HG02943 (cell line): Measurements from ENCODE around the gene KRTAP10-1.

Source experiments
- ATAC-seq: cut with Tn5 transposase; IDR thresholded peaks from one replicate; pipeline ENCODE4 v1.9.1; 2021; ENCODE audit warnings: mild to moderate bottlenecking, low read depth, moderate library complexity; ENCODE audit not compliant: unreplicated experiment

Gene KRTAP10-1

DNA sequence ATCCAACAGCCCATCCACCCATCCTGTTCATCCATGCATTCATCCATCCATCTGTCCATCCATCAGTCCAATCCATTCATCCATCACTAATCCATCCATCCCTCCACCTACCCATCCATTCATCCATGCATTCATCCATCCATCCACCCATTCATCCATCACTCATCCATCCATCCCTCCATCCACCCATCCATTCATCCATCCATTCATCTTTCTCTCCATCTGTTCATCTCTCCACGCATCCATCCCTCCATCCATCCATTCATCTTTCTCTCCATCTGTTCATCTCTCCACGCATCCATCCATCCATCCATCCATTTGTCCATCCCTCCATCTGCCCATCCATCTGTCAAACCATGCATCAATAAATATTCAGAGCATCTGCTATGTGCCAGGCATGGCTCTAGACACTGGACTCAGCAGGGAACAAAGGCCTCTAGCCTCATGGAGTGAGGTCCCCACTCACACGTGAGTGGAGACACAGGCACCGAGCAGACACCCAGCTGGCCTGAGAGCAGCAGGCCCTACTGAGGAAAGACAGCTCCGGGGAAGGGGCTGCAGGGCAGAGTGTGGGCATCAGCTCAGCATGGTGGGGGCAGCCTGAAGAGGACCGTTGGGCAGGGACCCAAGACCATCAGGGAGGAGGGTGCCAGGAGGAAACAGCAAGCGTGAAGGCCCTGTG lies 9.6 kb downstream of the KRTAP10-1 start:
- ATAC-seq, result no peak

DNA sequence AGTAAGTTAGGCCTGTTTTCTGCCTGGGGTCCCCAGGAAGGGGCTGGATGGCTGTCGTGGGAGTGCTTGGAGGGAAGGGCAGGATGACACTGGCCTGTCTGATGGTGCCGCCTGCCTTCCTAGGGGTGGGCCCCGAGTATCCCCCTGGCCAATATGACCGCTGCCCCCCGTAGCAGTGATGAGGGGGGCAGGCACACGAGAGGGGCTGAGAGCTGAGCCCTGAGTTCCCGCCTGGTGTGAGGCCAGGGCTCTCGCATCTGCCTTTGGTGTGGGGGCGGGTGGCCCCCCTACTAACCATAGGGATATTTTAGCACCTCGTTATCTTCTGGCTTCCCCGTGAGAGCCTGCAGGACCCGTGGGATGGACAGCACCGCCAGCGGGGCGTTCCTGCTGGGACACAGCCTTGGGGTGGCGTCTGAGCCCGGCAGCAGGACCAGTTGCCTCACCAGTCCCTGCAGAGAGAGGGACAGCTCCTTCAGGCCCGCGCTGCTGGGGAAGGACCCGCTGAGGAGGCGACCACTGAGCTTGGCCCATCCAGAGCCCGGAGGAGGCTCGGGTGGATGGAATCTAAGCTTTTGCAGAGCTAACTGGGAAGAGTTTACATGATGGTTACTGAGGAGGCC lies 10.4 kb downstream of the KRTAP10-1 start:
- no peak for ATAC-seq

DNA sequence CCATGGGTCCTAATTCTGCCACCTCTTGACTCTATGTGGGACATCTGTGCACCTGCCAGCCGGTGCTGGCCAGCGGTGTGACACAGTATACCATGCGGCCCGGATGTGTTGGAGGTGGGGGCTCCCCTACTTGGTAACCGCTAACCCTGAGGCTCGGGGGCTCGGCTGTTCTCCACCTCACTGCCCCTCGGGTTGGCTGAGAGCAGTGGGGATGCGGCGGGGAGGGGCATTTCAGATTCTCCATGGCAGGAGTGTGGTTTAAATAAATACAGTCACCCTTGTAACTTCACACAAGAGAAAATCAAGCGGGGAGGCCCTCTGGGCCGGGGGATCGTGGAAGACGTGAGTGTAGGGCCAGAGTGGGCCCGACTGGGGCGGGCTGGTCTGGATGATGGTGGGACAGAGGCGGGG lies 11.0 kb downstream of the KRTAP10-1 start:
- no peak for ATAC-seq

DNA sequence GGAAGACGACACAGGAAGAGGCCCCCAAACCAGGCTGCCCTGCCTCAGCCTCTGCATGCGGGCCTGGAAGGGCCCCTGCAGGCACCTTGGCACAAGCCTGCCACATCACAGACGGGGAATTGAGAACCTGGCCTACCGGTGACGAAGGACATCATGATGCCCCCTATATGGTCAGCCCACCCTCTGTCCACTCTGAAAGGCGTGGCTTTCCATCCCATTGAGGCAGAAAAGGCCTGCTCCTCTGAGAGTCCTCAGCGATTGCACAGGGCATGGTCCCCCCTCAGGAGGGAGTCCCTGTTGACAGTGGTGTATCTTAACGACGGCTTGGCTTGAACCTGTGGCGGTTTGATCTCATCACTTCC lies 11.4 kb downstream of the KRTAP10-1 start:
- ATAC-seq, result no peak

DNA sequence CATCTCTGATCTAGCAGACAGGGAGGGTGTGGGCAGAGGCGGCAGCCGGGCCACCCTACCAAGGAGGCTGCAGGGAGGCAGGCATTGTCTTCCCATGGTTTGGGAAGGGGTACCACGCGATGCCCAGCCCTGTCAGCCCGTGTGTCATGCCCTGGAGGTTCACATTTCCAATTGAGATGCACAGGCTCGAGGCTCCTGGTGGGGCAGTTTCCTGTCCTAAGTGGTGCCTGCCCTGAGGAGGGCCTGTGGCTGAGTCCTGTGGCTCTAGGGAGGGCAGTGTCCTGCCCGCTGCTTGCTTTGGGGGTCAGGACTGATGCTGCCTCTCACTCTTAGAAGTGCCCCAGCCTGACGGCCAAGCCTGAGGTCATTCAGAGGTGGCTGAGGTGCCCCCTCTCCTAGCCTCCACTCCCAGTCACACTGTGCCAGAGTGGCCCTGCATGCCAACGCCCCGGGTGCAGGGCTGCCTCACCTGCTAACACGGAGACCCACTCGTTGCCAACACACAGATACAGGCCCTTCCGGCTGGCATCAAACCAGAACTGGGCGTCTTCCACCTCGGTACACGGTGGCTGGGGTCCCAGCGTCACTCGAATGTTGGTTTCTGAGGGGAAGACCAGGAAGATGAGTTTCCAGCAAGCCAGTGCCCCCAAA lies 11.9 kb downstream of the KRTAP10-1 start:
- ATAC-seq, result no peak

DNA sequence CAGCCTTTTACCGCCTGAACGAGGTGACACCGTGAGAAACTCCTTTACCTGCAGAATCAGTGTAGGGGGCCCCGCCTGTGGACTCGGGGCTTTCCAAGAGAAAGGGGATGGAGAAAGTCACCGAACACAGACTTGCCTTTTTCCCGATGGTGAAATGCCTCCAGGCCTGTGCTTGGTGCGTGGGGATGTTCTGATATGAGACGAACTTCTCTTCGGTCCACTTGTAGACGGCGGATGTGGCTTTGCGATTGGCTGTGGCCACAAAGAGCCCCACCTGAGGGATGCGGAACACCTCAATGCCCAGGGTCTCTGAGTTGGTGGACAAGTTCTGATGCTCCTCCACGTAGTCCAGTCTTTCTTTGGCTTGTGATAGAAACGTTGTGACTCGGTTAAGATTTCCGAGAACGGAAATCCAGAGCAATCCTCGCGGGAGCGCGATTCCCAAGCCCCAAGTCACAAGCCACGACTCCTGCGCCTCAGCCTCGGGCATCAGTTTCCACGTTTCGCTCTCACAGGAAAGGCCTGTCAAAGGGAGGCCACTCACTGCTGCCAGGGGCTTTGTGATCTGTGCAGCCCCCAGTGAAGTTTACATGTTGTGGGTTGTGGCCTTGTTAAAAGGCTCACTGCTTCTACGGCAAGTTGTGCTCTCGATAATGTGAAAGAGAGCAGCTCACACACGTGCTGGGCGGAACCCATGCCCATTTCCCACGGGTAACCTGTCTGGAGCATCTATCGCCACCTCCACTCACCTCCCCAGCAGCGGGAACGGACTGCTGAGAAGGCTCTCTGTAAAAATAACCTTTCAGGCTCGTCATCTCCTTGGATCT lies 12.6 kb downstream of the KRTAP10-1 start:
- ATAC-seq, result no peak

DNA sequence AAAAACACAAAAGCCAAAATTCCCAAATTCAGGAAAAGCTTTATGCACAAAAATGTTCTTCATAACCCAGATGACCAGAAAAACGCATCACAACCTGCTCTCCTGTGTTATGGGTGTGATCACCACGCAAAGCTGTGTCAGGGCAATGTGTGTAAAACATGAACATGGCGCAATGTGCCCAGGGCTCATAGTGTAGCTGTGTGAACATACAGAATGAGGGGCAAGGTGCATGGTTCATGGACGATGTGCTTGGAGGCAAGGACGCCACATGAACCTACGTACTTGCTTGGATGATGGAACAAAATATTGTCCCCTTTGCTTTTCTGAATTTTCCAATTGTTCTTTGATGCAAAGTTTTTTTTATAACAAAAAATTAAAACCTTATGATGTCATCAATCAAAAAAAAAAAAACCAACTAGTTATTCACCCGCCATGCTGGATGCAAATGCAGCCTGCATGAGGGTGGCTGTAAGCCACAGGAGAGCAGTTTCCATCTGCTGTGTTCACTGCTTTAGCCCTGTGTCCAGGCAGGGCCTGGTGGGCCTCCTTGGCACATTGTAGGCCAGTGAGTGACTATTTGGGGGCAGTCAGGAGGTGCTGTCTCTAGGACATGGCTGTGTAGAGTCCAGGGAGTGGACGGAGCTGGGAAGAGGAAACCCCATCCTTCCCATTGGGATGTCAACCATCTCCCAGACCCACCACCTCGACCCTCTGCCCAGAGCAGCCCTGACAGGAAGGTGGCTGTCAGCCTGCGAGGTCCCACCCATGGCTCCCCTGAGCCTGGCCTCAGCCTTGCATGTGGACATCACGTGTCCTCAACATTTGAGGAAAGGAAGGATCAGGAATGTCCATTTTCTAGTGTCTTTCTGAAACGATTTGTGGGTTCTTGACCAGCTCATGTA lies 13.6 kb downstream of the KRTAP10-1 start:
- no peak for ATAC-seq

DNA sequence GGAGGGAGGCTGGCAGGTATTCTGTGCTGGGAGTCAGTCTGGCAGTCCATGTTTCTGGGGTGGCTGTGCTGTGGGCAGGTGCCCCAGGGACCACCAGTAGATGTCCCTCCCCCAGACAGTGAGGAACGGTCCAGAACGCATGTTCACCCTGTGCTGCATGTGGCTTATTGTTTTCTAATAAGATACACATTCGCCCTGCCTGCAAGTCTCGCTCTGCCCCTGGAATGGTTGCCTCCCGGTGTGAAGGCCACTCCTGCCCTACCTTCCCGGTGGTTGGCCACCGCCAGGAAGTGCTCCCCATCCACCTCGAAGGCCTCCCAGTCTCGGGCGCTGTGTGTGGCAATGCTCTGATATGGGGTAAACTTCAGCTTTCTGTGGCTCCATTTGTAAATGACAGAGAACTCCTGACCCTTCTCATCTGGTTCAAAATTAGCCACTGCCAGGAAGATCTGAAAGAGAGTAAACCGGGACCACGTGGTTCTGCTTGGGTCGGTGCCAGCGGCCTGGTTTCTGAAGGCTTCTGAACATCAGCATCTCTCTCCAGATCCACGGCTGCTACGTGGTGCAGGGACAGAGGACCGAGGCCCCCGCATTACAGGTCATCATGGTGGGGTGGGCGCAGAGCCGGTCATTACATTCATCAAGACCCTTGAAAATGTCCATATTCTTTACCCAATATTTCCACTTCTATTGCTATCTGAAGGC lies 14.5 kb downstream of the KRTAP10-1 start:
- no peak for ATAC-seq

DNA sequence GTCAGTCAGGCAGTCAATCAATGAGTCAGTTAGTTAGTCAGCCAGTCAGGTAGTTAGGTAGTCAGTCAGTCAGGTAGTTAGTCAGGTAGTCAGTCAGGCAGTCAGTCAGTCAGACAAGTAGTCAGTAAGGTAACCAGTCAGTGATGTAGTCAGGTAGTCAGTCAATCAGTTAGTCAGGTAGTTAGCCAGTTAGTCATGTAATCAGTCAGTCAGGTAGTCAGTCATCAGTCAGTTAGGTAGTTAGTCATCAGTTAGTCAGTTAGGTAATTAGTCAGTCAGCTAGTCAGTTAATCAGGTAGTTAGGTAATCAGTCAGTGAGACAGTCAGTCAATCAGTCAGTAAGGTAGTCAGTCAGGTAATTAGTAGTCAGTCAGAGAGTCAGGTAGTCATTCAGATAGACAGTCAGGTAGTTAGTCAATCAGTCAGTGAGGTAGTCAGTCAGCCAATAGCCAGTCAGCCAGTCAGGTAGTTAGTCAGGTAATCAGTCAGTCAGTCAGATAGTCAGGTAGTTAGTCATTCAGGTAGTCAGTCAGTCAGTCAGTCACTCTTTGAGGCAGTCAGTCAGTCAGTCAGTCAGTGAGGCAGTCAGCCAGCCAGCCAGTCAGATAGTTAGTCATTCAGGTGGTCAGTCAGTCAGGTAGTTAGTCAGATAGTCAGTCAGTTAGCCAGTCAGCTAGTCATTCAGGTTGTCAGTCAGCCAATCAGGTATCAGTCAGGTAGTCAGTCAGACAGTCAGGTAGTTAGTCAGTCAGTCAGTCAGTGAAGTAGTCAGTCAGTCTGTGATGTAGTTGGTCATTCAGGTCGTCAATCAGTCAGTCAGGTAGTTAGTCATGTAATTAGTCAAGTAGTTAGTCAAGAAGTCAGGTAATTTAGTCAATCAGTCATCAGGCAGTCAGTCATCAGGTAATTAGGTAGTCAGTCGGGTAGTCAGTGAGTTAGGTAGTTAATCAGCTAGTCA lies 15.3 kb downstream of the KRTAP10-1 start:
- no peak for ATAC-seq

DNA sequence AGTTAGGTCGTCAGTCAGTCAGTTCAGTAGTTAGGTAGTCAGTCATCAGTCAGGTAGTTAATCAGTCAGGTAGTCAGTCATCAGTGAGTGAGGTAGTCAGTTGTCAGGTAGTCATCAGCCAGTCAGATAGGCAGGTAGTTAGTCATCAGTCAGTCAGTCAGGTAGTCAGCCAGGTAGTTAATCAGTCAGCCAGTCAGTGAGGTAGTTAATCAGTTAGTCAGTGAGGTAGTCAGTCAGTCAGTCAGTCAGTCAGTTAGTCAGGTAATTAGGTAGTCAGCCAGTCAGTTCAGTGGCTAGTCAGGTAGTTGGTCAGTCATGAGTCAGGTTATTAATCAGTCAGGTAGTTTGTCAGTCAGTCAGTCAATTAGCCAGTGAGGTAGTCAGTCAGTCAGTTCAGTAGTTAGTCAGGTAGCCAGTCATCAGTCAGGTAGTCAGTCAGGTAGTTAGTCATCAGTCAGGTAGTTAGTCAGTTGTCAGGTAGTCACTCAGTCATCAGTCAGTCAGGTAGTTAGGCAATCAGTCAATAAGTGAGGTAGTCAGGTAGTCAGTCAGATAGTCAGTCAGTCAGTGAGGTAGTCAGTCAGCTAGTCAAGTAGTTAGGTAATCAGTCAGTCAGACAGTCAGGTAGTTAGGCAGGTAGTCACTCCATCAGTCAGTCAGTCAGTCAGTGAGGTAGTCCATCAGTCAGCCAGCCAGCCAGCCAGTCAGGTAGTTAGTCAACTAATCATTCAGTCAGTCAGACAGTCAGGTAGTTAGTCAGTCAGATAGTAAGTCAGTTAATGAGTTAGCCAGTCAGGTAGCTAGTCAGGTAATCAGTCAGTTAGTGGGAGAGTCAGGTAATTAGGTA lies 16.2 kb downstream of the KRTAP10-1 start:
- no peak for ATAC-seq

DNA sequence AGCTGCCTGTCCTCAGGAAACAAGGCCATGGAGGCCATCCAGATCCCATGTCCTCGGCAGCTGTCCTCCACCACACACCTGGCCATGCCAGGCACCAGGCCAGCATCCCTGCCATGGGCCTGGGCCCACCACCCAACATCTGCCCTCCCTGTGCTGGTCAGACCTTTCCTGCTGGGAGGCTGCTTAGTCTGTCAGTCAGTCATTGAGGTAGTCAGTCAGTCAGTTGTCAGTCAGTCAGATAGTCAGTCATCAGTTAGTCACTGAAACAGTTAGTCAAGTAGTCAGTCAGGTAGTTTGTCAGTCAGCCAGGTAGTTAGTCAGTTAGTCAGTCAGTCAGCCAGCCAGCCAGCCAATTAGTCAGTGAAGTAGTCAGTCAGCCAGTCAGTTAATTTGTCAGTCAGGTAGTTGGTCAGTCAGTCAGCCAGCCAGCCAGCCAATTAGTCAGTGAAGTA lies 17.2 kb downstream of the KRTAP10-1 start:
- no peak for ATAC-seq

DNA sequence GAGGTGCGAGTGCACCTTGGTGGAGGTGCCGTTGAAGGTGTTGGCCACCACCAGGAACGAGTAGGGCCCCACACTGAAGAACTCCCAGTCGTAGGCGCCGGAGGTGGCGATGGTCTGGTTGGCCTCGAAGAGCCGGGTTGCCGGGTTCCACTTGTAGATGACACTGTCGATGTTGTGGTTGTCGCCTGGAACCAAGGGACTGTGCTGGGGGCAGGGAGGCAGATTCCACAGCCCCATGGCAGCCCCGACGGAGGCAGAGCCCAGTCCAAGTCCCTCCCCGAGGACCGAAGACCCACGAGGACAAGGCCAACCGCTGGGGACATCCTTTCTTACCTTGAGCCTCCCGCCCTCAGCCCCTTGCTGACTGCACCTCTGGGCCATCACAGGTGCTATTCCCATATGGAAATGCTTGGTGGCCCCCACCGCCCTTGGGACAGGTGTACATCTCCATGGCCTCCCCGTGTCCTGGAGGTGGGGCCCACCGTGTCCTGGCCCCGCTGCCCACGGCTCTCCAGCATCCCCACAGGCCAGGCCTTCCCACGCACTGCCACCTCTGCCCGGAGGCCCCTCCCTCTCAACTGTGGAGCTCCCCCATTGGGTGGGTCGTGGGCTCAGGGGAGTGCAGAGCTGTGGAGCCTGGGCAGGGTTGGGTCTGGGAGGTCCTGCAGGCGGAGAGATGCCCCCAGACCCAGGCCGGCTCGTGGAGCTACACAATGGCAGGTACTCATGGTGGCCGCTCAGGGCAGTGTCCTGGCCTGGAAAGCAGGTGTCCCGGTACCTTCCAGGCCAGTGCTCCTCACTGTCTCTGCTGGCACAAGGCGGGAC lies 17.9 kb downstream of the KRTAP10-1 start:
- no peak for ATAC-seq

DNA sequence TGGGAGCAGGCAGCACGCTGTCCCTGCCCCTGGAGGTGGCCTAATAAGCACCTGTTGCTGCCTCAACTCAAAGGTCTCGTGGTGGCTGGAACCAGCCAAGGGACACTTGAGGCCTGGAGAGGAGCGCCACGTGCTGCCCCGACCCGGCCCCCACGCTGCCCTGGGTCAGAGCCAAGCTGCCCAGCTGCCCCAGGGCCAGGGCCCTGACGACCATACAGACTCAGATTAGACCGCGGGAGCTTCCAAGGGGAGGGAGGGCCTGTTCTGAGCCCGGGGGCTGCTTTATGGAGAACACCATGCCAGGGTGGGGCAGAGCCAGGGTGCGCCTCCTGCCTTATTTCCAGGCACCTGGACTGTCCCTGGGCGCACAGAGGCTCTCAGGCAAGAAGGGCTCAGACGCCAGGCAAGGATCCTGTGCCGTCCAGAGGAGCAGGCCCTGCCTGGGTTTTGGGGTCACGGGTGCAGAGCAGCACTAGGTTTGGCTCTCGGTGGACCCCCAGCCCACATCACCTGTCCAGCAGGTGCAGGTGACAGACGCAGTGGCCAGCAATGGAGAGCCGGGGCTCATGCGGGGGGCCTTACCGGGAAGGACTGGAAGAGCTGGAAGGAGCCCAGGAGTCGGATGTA lies 18.6 kb downstream of the KRTAP10-1 start:
- ATAC-seq, result no peak

DNA sequence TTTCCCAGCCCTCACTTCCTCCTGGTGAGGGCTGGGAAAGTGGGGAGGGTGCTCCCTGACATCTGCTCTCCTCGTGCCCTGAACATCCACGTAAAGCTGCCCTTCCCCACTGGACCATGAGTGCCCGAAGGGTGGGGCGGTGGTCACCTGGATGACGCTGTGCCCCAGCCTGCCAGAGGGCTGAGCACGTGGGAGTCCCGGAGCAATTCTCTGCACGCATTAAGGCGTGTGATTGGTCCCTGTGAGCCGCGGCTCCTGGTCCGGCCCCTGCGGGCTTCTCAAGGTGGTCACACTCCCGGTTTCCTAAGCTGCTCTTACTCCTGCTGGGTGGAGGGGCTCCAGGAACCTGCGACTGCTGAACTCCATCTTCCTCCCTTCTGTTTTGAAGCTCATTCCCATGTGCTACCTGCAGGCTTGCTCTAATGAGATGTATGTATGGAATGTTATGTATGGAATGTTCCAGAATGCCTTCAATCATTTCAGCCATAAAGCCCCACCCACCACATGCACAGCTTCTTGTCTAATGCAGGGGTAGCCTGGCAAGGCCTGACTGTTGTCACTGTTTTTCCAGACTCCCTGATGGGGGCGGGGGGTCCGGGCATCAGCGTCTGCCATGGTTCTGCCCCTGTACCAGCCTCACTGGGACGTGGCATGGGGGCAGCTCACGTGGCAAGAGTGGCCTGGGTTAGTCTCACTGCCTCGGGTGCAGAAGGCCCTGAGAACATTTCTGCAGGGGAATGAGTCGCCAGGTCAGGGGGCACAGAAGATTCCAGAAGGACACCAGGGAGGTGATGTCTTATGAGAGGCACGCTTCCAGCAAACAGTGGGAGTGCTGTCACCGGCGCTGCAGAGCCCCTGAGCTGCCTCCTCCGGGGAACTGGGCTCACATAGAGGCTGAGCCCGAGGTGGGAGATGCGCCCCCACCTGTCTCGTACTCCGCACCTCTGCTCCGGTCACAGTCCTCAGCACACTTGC lies 19.4 kb downstream of the KRTAP10-1 start:
- no peak for ATAC-seq
